ENCODE results near the gene SAMD13. TPM values are rescaled to one million over a fixed set of nuclear protein-coding genes. Genes with fewer than 3 reads are reported as not detected.

SAMD13 gene
- total RNA-seq, 4 donors from 2014 or later, result 0.35 to 2.0 (median 1.3) TPM; not detected in 1

DNA sequence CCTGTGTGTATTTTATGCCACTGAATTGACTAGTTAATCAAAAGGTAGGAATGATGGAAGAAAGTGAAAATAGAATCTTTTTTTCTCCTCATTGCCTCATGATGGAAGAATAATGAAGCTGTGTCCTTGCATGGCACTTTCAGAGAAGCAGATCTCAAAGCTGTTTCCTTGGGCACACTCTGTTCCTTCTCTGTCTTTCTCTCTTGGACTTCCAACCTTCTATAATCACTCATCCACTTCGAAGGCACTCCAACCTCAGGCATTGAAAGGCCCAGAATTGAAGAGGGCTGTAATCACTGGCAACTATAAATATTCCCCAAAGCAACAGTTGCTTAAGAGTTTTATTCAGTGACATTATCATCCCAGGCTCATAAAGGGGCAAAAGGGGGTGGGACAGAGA, 65.7 kb downstream of the SAMD13 start:
- intact Hi-C loops (cut with DNase I), result no loop called here
- peaks cover 0 to 17% (median 5%) of the 10 kb centered on the region in 3 donors for H3K4me1 ChIP-seq
- 56 to 76% methylated on average over 1 of the region's 1 CpG for WGBS, 2 donors
- no peaks in the 10 kb centered on the region for H3K9me3 ChIP-seq
- no peaks in the 10 kb centered on the region for H3K36me3 ChIP-seq
- H3K4me3 ChIP-seq, result no peak overlapping the region
- TF ChIP-seq POLR2A (IDR thresholded peaks at IDR 0.05), result no peak
- TF ChIP-seq, protein P1, sequence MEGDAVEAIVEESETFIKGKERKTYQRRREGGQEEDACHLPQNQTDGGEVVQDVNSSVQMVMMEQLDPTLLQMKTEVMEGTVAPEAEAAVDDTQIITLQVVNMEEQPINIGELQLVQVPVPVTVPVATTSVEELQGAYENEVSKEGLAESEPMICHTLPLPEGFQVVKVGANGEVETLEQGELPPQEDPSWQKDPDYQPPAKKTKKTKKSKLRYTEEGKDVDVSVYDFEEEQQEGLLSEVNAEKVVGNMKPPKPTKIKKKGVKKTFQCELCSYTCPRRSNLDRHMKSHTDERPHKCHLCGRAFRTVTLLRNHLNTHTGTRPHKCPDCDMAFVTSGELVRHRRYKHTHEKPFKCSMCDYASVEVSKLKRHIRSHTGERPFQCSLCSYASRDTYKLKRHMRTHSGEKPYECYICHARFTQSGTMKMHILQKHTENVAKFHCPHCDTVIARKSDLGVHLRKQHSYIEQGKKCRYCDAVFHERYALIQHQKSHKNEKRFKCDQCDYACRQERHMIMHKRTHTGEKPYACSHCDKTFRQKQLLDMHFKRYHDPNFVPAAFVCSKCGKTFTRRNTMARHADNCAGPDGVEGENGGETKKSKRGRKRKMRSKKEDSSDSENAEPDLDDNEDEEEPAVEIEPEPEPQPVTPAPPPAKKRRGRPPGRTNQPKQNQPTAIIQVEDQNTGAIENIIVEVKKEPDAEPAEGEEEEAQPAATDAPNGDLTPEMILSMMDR (IDR thresholded peaks at IDR 0.05), result no peak
- DNase-seq, result no peak
- H3K27me3 ChIP-seq, result no peaks in the 10 kb centered on the region
- peak overlapping the region in 3 of 4 donors; percentile 29 to 55 (median 47) for H3K27ac ChIP-seq

DNA sequence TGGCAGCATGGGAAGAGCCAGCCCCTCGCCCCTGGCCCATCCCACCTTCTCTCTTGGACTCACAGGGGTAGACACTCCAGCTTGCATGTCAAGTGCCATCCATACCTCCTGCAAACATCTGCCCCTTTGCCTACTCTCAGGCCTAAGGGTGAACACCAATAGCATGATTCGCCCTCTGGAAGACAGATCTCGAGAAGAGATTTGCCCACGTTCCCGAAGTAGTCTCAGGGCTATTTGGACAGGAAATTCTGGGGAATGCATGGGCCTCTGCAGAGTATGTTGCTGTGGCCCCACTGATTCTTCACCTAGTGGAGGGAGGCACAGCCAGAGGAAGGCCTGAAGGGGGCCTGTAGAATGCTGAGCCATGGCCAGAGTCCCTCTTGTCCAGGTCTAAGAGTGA, 66.9 kb downstream of the SAMD13 start:
- WGBS, 2 donors, result 82 to 86% methylated on average over 5 of the region's 5 CpGs
- Histone ChIP-seq H3K4me3 (no peak overlapping the region), H3K9me3 (no peaks in the 10 kb centered on the region), H3K27me3 (no peaks in the 10 kb centered on the region), H3K36me3 (no peaks in the 10 kb centered on the region), H3K4me1 (peaks cover 0 to 17% (median 5%) of the 10 kb centered on the region in 3 donors), H3K27ac (no peak overlapping the region)
- intact Hi-C loops (cut with DNase I), result no loop called here
- TF ChIP-seq, protein P1 (IDR thresholded peaks at IDR 0.05), result no peak
- no peak for TF ChIP-seq POLR2A (IDR thresholded peaks at IDR 0.05)
- DNase-seq, result no peak

DNA sequence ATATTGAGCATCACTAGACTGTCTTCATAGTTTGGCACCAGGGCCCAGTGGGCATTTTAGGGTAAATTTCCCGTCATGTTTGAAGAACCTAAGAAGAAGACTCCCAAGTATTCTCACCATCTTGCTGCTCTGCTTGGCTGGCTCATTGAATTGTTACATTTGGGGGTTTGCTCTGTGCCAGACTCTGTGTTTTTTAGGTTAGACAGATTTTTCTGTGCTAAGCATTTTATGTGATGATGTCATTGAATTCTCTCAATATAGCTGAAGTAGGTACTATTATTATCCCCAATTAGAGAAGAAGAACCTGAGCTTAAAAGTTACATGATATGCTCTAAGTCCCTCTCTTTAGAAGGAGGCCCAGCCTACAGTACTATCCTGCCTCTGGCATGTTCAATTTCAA, 68.8 kb downstream of the SAMD13 start:
- DNase-seq, result no peak
- TF ChIP-seq, protein P1 (IDR thresholded peaks at IDR 0.05), result no peak
- no peak for TF ChIP-seq POLR2A (IDR thresholded peaks at IDR 0.05)
- intact Hi-C loops (cut with DNase I), result no loop called here
- Histone ChIP-seq H3K27me3 (no peaks in the 10 kb centered on the region), H3K4me1 (peaks cover 0 to 21% (median 5%) of the 10 kb centered on the region in 3 donors), H3K27ac (no peak overlapping the region), H3K9me3 (no peaks in the 10 kb centered on the region), H3K36me3 (no peaks in the 10 kb centered on the region), H3K4me3 (no peak overlapping the region)
- WGBS, 2 donors, result 70 to 75% methylated on average over 1 of the region's 1 CpG

DNA sequence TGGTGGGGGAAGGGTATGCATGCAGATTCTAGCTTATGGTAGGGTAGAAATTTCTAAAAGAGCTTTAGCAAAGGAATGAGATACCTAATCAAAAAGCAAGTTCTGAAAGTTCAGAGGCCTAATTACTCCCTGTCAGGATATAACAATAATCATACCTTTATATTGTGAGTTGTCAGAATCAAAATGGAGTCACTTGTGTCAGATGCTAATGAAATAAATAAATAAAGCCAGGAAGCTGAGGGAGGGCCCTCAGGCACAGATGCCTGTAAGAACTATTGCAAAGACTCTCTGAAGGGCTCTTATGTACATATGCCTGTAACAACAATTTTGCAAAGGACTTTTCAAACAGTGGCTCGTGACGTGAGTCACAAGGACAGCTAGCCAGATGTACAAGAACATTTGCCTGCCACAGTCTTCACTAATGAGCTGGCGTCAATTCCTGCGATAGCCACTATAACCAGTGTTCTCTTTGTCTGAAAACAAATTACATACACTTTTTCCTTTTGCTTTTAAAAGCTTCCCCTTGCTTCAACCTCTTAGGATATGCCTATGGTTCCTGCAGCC, 69.4 kb downstream of the SAMD13 start:
- Histone ChIP-seq H3K27ac (no peak overlapping the region), H3K27me3 (no peaks in the 10 kb centered on the region), H3K36me3 (no peaks in the 10 kb centered on the region), H3K4me3 (no peak overlapping the region), H3K4me1 (peaks cover 0 to 14% (median 5%) of the 10 kb centered on the region in 3 donors), H3K9me3 (no peaks in the 10 kb centered on the region)
- WGBS, 2 donors, result 74 to 75% methylated on average over 4 of the region's 4 CpGs
- intact Hi-C loops (cut with DNase I), result no loop called here
- no peak for TF ChIP-seq POLR2A (IDR thresholded peaks at IDR 0.05)
- TF ChIP-seq, protein P1 (IDR thresholded peaks at IDR 0.05), result no peak
- no peak for DNase-seq

DNA sequence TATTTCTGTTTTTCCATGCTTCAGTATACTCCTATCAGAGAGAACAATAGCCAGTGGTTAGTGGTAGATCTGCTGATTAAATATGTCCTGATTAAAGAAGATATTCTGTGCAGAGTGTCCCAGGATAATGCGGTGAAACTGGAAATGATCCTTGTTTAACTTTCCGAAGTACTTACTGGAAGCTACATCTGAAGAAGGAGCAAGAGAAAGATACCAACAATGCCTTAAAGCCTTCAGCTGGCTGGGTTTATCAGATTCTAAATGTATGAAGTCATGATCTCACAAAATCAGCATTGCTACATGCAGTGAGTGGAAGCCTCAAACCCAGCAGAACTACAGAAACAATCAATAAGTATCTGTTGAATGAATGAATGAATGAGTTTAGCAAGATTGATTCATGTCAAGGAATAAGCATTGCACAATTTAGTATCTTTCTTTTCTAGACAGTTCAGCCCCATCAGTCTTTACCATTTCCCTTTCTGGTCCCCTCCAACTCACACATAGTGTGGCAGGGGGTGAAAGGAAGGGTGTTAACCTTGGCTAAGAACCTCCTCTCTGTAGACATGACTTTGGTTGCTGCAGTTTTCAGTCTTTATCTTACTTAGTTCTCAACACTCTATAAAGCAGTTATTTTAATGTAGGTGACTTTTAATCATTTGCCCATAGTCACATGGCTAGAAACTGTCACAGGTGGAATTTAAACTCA, 72.1 kb downstream of the SAMD13 start:
- Histone ChIP-seq H3K9me3 (no peaks in the 10 kb centered on the region), H3K4me1 (peaks cover 0 to 13% (median 3%) of the 10 kb centered on the region in 3 donors), H3K4me3 (no peak overlapping the region), H3K27ac (peak overlapping the region in 1 of 4 donors; percentile 51), H3K36me3 (no peaks in the 10 kb centered on the region), H3K27me3 (no peaks in the 10 kb centered on the region)
- WGBS, 2 donors, result 42 to 57% methylated on average over 2 of the region's 2 CpGs
- TF ChIP-seq POLR2A (IDR thresholded peaks at IDR 0.05), result no peak
- TF ChIP-seq, protein P1 (IDR thresholded peaks at IDR 0.05), result no peak
- intact Hi-C loops (cut with DNase I), result no loop called here
- no peak for DNase-seq

Data from esophagus squamous epithelium (tissue), 5 donors.